ENCODE results near the gene HEYL.

GRCh38 chr1:39655578-39656268 is 16.3 kb upstream of the HEYL start:
- TF ChIP-seq POLR2A (IDR thresholded peaks at IDR 0.05) (no peak), CTCF (IDR thresholded peaks at IDR 0.05) (no peak)
